IPS-18c (cell line): ENCODE results near the gene NR1D2.

Experiments
- H3K4me3 ChIP-seq: 2 replicates; pipeline ENCODE4 v1.7.0; 2013; ENCODE audit warnings: low read depth, mild to moderate bottlenecking, low read length, moderate library complexity; ENCODE audit not compliant: insufficient read depth
- H3K9me3 ChIP-seq: one replicate; pipeline ENCODE4 v1.6.1; 2013; ENCODE audit warnings: mild to moderate bottlenecking, low read length, moderate library complexity; ENCODE audit not compliant: control insufficient read depth, insufficient read depth

NR1D2 gene

DNA sequence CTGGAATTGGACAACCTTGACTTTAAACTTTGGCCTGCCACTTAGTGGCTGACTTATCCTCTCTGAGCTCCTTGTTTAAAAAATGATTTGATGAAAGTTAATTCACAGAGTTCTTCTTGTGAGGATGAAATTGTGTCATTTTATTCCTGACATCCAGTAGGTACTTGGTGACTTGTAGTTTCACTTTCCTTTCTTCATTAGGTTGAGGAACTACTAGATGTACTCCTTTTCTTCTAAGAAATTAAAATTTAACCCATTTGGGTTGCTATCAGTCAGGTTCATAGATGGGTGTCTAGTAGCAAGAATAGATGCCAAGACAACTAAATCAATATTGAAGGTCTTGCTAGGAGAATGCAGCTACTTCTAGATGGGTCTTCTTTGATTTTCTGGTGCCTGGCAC is 5.2 kb downstream of the NR1D2 start:
- no peak overlapping the region for H3K4me3 ChIP-seq

DNA sequence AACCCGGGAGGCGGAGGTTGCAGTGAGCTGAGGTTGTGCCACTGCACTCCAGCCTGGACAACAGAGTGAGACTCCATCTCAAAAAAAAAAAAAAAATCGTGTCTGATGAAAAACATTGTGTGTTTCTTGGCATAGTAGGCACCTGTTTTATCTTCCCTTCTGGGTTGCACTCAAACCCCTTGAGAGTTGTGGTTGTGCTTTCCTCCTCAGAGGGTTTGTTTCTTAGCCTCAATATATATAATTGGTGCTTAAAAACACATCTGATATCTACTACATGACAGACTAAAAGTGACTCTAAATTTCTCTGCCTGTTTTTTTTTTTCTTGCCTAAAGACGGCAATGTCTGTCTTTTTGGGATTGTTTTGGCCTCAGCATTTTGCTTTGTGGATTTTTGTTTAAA is 7.6 kb downstream of the NR1D2 start:
- Histone ChIP-seq H3K4me3 (no peak overlapping the region), H3K9me3 (no peaks in the 10 kb centered on the region)

More for the DNA sequence above, 5.2 kb downstream of the NR1D2 start:
- no peaks in the 10 kb centered on the region for H3K9me3 ChIP-seq

GRCh38 chr3:23953523-23953922 is 8.4 kb downstream of the NR1D2 start:
- Histone ChIP-seq H3K9me3 (no peaks in the 10 kb centered on the region), H3K4me3 (no peak overlapping the region)

GRCh38 chr3:23954144-23954543 is 9.1 kb downstream of the NR1D2 start:
- Histone ChIP-seq H3K4me3 (no peak overlapping the region), H3K9me3 (no peaks in the 10 kb centered on the region)

GRCh38 chr3:23956701-23957100 is 11.6 kb downstream of the NR1D2 start:
- no peak overlapping the region for H3K4me3 ChIP-seq
- H3K9me3 ChIP-seq, result no peaks in the 10 kb centered on the region

- no peaks in the 10 kb centered on the region for H3K9me3 ChIP-seq
- H3K4me3 ChIP-seq, result no peak overlapping the region
Measured at GRCh38 chr3:23959135-23959900, 14.2 kb downstream of the NR1D2 start.

DNA sequence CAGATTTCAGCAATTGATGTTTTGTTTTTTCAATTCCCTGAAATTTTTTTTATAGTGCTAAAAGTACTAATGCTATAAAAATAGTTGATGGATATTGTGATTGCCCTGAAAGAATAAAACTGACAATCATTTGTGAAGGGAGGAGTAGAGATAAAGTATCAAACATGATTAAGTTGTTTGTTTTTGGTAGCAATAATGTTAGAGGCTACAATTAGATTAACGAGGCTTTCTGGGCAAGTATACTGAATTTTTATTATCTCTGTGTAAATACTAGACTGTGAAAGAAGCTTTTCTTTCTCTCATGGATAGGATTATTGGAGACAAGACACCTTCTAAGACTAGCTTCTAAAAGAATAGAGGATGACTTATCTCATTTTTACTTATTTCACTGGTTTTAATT is 15.6 kb downstream of the NR1D2 start:
- H3K9me3 ChIP-seq, result no peaks in the 10 kb centered on the region

GRCh38 chr3:23961066-23961465 is 16.0 kb downstream of the NR1D2 start:
- Histone ChIP-seq H3K9me3 (no peaks in the 10 kb centered on the region), H3K4me3 (no peak overlapping the region)

More for the DNA sequence above, 15.6 kb downstream of the NR1D2 start:
- no peak overlapping the region for H3K4me3 ChIP-seq

GRCh38 chr3:23961913-23962312 is 16.8 kb downstream of the NR1D2 start:
- no peak overlapping the region for H3K4me3 ChIP-seq
- no peaks in the 10 kb centered on the region for H3K9me3 ChIP-seq

DNA sequence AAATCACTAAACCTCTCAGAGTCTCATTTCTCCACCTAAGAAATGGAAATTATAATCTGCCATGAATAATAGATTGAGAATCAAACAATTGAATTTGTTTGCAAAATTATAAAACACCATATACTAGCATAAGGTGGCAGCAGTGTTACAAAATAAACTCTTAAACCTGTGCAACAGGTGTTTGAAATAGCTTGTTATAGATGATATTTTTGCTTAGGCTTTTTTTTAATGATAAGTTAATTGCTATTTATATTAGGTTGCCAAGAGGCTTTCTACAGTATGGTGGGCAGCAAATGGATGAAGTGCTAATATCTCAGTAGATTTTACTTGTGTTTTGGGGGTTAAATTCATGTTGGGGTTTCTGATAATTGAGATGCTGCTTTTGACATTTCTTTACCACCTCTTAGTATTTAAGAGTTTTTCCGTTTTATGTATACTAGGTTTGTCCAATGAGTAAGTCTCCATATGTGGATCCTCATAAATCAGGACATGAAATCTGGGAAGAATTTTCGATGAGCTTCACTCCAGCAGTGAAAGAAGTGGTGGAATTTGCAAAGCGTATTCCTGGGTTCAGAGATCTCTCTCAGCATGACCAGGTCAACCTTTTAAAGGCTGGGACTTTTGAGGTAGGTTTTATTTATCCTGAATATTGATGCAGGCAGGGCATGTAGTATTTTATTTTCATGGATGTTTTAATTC is 19.6 kb downstream of the NR1D2 start:
- H3K9me3 ChIP-seq, result no peaks in the 10 kb centered on the region

DNA sequence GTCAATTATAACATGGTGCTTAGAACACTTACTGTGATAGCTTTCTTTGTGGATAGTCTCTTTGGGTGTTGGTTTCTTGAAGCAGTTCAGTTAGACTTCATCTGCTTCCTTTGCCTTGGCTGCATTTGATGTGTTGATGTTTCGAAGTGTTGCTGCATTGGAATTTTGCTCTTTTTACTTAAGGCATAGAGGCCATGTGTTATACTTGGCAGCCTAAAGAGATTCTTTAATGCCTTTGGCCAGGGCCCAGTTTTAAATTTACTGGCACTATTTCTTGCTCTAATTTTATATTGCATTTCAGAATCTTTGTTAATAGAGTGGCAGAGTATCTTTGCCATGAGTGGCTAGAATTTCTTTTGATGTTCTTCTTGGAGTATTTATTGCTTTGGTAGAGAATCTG is 21.2 kb downstream of the NR1D2 start:
- no peak overlapping the region for H3K4me3 ChIP-seq
- H3K9me3 ChIP-seq, result no peaks in the 10 kb centered on the region

More for the DNA sequence above, 19.6 kb downstream of the NR1D2 start:
- no peak overlapping the region for H3K4me3 ChIP-seq

DNA sequence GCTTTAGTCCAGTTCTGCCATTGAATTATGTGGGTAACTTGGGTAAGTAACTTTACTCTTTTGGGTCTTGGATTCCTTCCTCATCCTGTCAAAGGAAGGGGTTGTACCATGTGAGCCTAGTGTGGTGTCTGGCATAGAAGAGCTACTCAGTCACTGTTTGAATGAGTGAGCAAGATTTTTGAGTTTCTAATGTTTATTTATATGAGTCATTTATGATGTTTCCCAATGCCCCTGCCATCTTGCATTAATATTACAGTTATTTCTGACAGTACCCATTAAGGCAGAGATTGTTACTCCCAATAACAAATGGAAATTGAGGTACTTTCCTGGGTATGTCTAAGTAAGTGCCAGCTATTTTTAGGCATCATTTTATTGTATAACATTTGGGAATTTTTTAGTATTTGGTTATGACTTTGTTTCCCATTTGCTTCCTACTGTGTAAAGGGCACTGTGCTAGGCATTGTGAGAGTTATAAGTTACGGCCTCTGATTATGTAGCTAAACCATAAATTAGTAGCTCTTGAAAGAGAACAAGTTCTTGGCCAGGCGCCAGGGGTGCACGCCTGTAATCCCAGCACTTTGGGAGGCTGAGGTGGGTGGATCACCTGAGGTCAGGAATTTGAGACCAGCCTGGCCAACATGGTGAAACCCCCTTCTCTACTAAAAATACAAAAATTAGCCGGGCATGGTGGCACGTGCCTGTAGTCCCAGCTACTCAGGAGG is 23.5 kb downstream of the NR1D2 start:
- H3K4me3 ChIP-seq, result no peak overlapping the region

DNA sequence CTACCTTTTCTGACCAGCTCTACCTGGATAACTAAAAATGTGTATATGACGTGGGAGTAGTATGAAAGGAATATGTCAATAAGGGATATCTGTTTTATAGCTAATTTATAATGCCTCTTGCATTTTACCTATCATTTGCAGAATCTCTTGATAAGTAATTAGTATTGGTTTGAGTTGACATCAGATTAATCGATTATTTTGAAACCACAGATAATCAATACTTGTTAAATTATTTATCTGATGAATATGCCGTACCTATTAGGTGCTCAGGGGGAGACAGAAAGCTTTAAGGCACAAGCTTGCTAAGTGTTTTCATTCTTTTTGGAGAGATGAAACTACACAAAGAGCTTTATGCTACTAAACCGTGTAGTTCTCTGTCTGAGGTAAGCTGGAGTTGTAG is 24.3 kb downstream of the NR1D2 start:
- Histone ChIP-seq H3K4me3 (no peak overlapping the region), H3K9me3 (no peaks in the 10 kb centered on the region)

More for the DNA sequence above, 23.5 kb downstream of the NR1D2 start:
- H3K9me3 ChIP-seq, result no peaks in the 10 kb centered on the region

DNA sequence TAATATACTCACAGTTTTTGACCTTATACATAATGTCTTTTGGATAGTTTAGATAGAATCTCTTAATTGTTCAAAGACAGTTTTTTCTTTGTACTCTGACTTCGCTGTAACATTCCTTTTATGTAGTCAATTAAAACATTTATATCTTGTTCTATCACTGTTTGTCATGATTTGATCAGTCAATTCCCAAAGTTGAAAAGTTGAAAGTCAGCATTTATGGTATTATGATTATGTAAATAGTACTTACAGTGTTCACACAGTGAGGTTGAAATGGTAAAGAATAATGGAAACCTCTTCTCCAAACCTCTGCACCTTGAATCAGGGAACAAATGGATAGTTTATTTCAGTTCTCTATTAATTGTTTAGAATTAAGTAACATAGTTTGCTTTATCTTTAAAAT is 26.6 kb downstream of the NR1D2 start:
- Histone ChIP-seq H3K9me3 (no peaks in the 10 kb centered on the region), H3K4me3 (no peak overlapping the region)

DNA sequence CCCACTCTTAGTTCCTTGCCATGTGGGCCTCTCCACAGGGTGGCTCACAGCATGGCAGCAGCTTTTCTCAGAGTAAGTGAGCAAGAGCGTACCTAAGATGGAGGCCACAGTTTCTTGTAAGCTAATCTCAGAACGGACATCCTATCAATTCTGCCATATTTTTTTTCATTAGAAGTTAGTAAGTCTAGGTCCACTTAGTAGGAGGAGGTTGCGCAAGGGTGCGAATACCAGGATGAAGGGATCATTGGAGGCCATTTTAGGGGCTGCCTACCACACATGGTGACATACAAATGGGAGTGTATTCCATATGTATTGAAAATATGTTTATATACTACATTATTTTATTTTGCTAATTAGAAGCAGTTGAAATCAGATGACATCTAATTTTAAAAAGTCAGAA is 31.5 kb downstream of the NR1D2 start:
- Histone ChIP-seq H3K9me3 (peaks cover 1% of the 10 kb centered on the region), H3K4me3 (no peak overlapping the region)

GRCh38 chr3:23979569-23979968 is 34.5 kb downstream of the NR1D2 start:
- peaks cover 4% of the 10 kb centered on the region for H3K9me3 ChIP-seq
- H3K4me3 ChIP-seq, result no peak overlapping the region

- peaks cover 4% of the 10 kb centered on the region for H3K9me3 ChIP-seq
Measured at GRCh38 chr3:23981136-23981535, 36.0 kb downstream of the NR1D2 start.

GRCh38 chr3:23981955-23982354 is 36.9 kb downstream of the NR1D2 start:
- Histone ChIP-seq H3K4me3 (no peak overlapping the region), H3K9me3 (peaks cover 4% of the 10 kb centered on the region)

More at GRCh38 chr3:23981136-23981535, 36.0 kb downstream of the NR1D2 start:
- H3K4me3 ChIP-seq, result no peak overlapping the region
